GM12878 (cell line): Measurements from ENCODE around the gene DHRS12. TPM values are rescaled to one million over a fixed set of nuclear protein-coding genes. Genes with fewer than 3 reads are reported as not detected.

ENCODE experiments used
- BCL3 ChIP-seq: IDR thresholded peaks from 2 replicates; pipeline ENCODE4 v1.6.1; 2011; ENCODE audit warnings: borderline replicate concordance, low read depth, mild to moderate bottlenecking, moderate library complexity, low read length; ENCODE audit not compliant: insufficient read depth, poor library complexity, severe bottlenecking
- BCLAF1 ChIP-seq: fragments of 450-650 bp; IDR thresholded peaks from 2 replicates; pipeline ENCODE4 v1.6.1; 2017; ENCODE audit warnings: antibody characterized with exemption, mild to moderate bottlenecking, moderate library complexity
- CTCF ChIP-seq, 3 experiments: IDR thresholded peaks in 2 of 3; conservative IDR thresholded peaks in 1 of 3; 2 replicates each; pipeline ENCODE4 v1.5.1; 2011; ENCODE audit warnings: low read depth in 3 of 3, low read length in 3 of 3, mild to moderate bottlenecking in 3 of 3, control low read depth in 2 of 3, moderate library complexity in 2 of 3, inconsistent platforms in 1 of 3, mixed read lengths in 1 of 3; ENCODE audit not compliant: control insufficient read depth in 2 of 3, insufficient read depth in 1 of 3; ENCODE audit errors: extremely low read depth in 1 of 3
- HDAC6 ChIP-seq: fragments of 200-600 bp; sonication (generic); IDR thresholded peaks from one replicate; pipeline ENCODE4 v1.8.0; 2017; ENCODE audit warnings: antibody characterized with exemption; ENCODE audit not compliant: unreplicated experiment
- KLF5 ChIP-seq: fragments of 450-650 bp; IDR thresholded peaks from 2 replicates; pipeline ENCODE4 v1.6.1; 2014; ENCODE audit warnings: mild to moderate bottlenecking; ENCODE audit not compliant: partially characterized antibody
- SIN3A ChIP-seq: IDR thresholded peaks from 2 replicates; pipeline ENCODE4 v1.6.1; 2012; ENCODE audit warnings: low read depth, low read length, improper control_type of control experiment
- SRF ChIP-seq, 2 experiments: IDR thresholded peaks; 2 replicates each; pipeline ENCODE4 v1.6.1; 2011; ENCODE audit warnings: low read depth in 2 of 2, low read length in 2 of 2, mild to moderate bottlenecking in 1 of 2, moderate library complexity in 1 of 2
- ZBTB11 ChIP-seq: fragments of 450-650 bp; formaldehyde crosslinking; IDR thresholded peaks from 2 replicates; pipeline ENCODE4 v1.5.0; 2022; ENCODE audit warnings: mild to moderate bottlenecking, missing genetic modification characterization
- ZBTB4 ChIP-seq: fragments of 450-650 bp; formaldehyde crosslinking; IDR thresholded peaks from 2 replicates; pipeline ENCODE4 v1.4.0; 2022; ENCODE audit warnings: mild to moderate bottlenecking, moderate library complexity
- ZNF274 ChIP-seq: IDR thresholded peaks from one replicate; pipeline ENCODE4 v1.8.0; 2011; ENCODE audit not compliant: insufficient read length, insufficient read depth
- ZNF622 ChIP-seq: fragments of 450-650 bp; IDR thresholded peaks from 2 replicates; pipeline ENCODE4 v1.6.1; 2017; ENCODE audit warnings: mild to moderate bottlenecking, inconsistent platforms
- polyA plus RNA-seq, 11 experiments: library from polyadenylated mRNA; depleted of rRNA in 4 of 11; unstranded in 6 of 11; stranded (reverse) in 5 of 11; fragments of >200 nt; fragmentation: Nextera tagmentation in 4 of 11; fragmentation: Illumina TruSeq in 1 of 11; extraction: Ambion mirVana in 4 of 11; extraction: Trizol in 1 of 11; gene quantifications; 1 replicate in 1 of 11; 2 replicates in 10 of 11; pipeline versions ENCODE4 v1.2.1 to v1.2.3, GENCODE V29; 2011 to 2016; ENCODE audit warnings: inconsistent platforms in 2 of 11, missing spikeins in 2 of 11, low read depth in 1 of 11
- total RNA-seq, 4 experiments: library from RNA; depleted of rRNA in 3 of 4; stranded (reverse); fragments of >200 nt in 3 of 4; fragmentation: Illumina TruSeq in 1 of 4; extraction: Trizol in 1 of 4; gene quantifications; 2 replicates each; pipeline versions ENCODE4 v1.2.1 to v1.2.3, GENCODE V29; 2013 to 2021

DHRS12 gene
- total and polyA plus RNA-seq, 10 of the 15 experiments (the other 5 are each of a cell fraction or from before 2014, with no cell fraction given), result 2.9 to 11.3 (median 8.2) TPM

GRCh38 chr13:51804295-51805172 is 571 bp upstream of the DHRS12 start (continued):
- TF ChIP-seq ZBTB4 (no peak), ZNF274 (no peak), HDAC6 (no peak), SIN3A (no peak; the same call in 1 of the 2 replicates), ZBTB11 (CRISPR knock-in tag) (no peak), SRF (IDR thresholded peaks at IDR 0.05; ENCODE audit: low read depth in 2 of 2, low read length in 2 of 2) (no peak), KLF5 (no peak), BCL3 (peak; percentile 56), CTCF (IDR thresholded peaks at IDR 0.05 in 2 of 3, conservative IDR thresholded peaks at IDR 0.05 in 1 of 3; ENCODE audit: control insufficient read depth in 2 of 3, extremely low read depth in 1 of 3, insufficient read depth in 1 of 3, low read depth in 3 of 3, low read length in 3 of 3) (no peak), BCLAF1 (no peak), ZNF622 (no peak)
